ENCODE measurements around the gene GRIK1.
"Not testable (repeated sequence)": the region's sequence is repeated elsewhere in the genome, so short reads cannot be mapped to it uniquely, and the experiment has no call there.

The GRIK1 gene

GRCh38 chr21:29606613-29607012 is 333.2 kb downstream of the GRIK1 start:
- no peak for DNase-seq (ENCODE audit: low spot score)

- not testable (repeated sequence) for DNase-seq (ENCODE audit: low spot score)
These were observed 334.6 kb downstream of the GRIK1 start for GRCh38 chr21:29605219-29605618.

- DNase-seq (ENCODE audit: low spot score): no peak
These were observed 335.7 kb downstream of the GRIK1 start for GRCh38 chr21:29604076-29604475.

- no peak for DNase-seq (ENCODE audit: low spot score)
These were observed 338.7 kb downstream of the GRIK1 start for GRCh38 chr21:29601047-29601446.

GRCh38 chr21:29586696-29587095 is 353.1 kb downstream of the GRIK1 start:
- no peak for DNase-seq (ENCODE audit: low spot score)

GRCh38 chr21:29585462-29585861 is 354.3 kb downstream of the GRIK1 start:
- no peak for DNase-seq (ENCODE audit: low spot score)

- no peak for DNase-seq (ENCODE audit: low spot score)
These were observed 356.3 kb downstream of the GRIK1 start for GRCh38 chr21:29583424-29583924.

- DNase-seq (ENCODE audit: low spot score): no peak
These were observed 356.9 kb downstream of the GRIK1 start for GRCh38 chr21:29582855-29583254.

GRCh38 chr21:29581393-29581792 is 358.4 kb downstream of the GRIK1 start:
- DNase-seq (ENCODE audit: low spot score): no peak

- DNase-seq (ENCODE audit: low spot score): no peak
These were observed 359.0 kb downstream of the GRIK1 start for GRCh38 chr21:29580732-29581285.

GRCh38 chr21:29578306-29578705 is 361.5 kb downstream of the GRIK1 start:
- no peak for DNase-seq (ENCODE audit: low spot score)

- no peak for DNase-seq (ENCODE audit: low spot score)
These were observed 367.8 kb downstream of the GRIK1 start for GRCh38 chr21:29571949-29572348.

- DNase-seq (ENCODE audit: low spot score): no peak
These were observed 371.6 kb downstream of the GRIK1 start for GRCh38 chr21:29568020-29568697.

GRCh38 chr21:29557931-29558725 is 381.7 kb downstream of the GRIK1 start:
- no peak for DNase-seq (ENCODE audit: low spot score)

GRCh38 chr21:29557200-29557599 is 382.6 kb downstream of the GRIK1 start:
- DNase-seq (ENCODE audit: low spot score): no peak

GRCh38 chr21:29555601-29556000 is 384.2 kb downstream of the GRIK1 start:
- DNase-seq (ENCODE audit: low spot score): no peak

- no peak for DNase-seq (ENCODE audit: low spot score)
These were observed 389.6 kb downstream of the GRIK1 start for GRCh38 chr21:29550205-29550604.

- DNase-seq (ENCODE audit: low spot score): no peak
These were observed 390.2 kb downstream of the GRIK1 start for GRCh38 chr21:29549614-29550013.

GRCh38 chr21:29547998-29548397 is 391.8 kb downstream of the GRIK1 start:
- DNase-seq (ENCODE audit: low spot score): peak; percentile 11

GRCh38 chr21:29546071-29546470 is 393.7 kb downstream of the GRIK1 start:
- no peak for DNase-seq (ENCODE audit: low spot score)

- no peak for DNase-seq (ENCODE audit: low spot score)
These were observed 399.5 kb downstream of the GRIK1 start for GRCh38 chr21:29540289-29540688.

GRCh38 chr21:29538115-29538514 is 401.7 kb downstream of the GRIK1 start:
- DNase-seq (ENCODE audit: low spot score): no peak

GRCh38 chr21:29534448-29534847 is 405.3 kb downstream of the GRIK1 start:
- no peak for DNase-seq (ENCODE audit: low spot score)
